GM12873 (cell line): Measurements from ENCODE around the gene FAM131A.

Experiments used
- CTCF ChIP-seq: IDR thresholded peaks from 2 replicates; pipeline ENCODE4 v1.5.1; 2012; ENCODE audit warnings: low read depth, mild to moderate bottlenecking, moderate library complexity, low read length, control low read depth; ENCODE audit not compliant: insufficient read depth; ENCODE audit errors: missing control alignments

FAM131A gene

DNA sequence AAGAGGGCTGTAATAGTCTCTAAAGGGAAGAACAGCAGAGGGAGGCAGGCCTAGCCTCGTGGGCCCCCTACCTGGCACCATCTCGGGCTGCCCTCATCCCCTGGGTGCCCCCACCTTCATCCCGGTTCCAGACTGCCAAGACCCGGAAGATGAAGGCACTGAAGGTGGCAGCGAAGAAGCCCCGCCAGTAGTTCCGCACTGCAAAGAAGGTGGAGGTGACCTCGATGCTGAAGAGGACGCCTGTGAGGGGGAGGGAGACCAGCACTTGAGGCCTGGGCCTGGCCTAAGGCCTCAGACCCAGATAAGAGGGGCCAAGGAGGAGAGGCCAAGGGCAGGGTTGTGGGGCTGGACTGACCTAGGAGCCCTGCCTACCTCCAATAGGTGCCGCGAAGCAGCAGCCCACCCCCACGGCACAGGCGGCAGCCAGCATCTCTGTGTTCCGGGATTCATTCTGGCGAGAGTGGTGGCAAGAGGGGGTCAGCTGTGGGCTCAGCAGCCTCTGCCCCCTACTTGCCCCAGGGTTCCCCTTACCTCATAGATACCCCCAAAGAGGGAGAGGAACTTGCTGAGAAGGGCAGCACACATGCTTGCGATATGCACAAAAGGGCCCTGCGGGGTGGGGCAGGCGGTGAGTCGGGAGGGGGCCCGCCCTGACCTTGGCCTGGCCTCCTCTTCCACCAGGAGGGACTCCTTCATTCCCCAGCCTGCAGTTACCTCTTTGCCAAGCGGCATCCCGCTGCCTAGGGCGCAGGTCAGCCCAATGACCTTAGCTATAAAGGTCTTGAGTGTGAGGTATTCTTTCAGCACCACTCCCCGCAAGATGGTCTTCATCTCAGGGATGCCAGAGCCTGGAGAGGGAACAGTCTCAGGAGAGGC, 20.1 kb downstream of the FAM131A start:
- no peak for TF ChIP-seq CTCF

DNA sequence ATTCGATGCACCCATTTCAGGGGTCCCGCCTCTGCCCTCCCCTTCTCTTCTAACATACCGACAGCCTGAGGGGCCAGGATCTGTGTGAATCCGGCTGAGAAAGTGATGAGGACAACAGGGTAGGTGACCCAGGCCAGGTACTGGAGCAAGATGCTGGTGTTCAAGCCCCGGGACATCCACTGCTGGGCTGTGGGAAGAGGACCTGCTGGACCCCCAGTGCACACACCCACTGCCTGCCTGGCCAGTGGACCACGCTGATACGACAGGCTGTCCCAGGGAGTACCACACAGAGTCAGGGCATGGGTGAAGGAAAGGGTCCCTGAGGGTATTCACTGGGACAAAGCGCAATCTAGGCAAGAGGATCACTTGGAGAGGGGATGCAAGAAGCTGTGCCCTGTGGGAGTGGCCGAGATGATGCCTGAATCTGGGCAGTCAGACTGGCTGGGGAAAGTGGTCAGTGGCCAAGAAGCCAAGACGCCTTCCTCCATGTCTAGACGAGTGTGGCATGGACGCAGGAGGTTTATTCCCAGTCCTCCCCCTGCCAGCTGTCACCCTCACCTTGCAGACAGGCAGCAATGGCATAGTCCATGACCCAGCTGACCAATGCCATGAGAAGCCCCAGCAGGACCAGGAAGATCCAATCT, 20.8 kb downstream of the FAM131A start:
- no peak for TF ChIP-seq CTCF

- TF ChIP-seq CTCF: no peak
These were observed 21.5 kb downstream of the FAM131A start for GRCh38 chr3:184358921-184359350.

DNA sequence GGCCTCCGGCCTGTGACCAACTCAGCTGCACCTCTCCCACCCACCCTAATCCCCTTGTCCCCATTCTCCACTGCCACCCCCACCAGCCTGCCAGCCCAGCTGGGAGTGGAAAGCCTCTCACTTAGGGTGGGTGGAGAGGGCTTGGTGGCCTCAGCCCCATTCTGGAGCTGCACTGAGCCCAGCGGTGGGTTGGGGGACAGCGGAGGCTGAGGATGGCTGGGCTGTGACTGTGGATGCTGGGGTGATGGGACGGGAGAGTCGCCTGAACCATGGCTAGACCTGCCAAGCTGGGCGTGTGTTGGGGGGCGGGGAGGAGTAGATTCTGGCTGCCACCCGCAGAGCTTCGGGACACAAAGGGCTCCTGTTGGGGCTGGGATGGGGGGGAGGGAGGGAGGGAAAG, 22.2 kb downstream of the FAM131A start:
- TF ChIP-seq CTCF: no peak

DNA sequence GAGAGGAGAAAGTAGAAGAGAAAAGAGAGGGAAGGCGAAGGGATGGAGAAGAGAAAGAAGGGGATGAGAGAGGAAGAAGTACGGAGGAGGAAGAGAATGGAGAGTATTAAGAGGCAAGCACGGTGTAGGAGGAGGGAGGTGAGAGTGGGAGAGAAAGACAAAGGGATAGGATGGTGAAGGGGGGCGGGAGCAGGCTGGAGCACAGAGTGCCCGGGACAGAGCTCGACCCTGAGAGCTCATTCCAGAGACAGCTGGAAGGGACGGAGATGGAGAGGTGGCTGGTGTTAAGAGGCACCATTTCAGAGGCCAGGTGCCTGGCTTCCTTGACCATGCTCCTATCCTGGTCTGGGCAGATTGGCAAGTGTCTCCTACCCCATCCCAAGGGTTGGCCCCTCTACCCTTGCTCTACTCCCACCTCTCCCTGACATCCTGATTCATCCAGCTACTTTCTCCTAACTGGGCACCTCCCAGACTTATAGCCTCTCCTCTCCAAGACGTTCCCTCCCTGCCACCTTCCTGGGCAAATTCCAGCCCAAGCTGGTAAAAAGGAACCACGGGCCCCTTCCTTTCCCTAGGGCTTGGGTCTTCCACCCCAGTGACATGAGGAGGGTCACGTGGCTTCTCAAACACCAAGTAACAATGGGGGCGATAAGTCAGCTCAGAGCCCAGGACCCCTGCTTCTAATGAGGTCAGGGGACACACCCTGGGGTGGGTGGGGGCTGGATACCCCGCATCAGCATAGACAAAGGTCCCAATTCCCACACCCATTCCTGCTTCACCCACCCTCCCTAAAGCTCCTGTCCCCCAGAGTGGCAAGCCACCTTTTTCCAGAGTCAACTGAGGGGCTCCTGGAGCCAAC, 22.9 kb downstream of the FAM131A start:
- TF ChIP-seq CTCF: no peak

- no peak for TF ChIP-seq CTCF
These were observed 23.6 kb downstream of the FAM131A start for GRCh38 chr3:184360929-184361531.
